Ishikawa (cell line): ENCODE results near the gene ZBTB7C.

Experiments used
- CREB1 ChIP-seq: IDR thresholded peaks from 2 replicates; pipeline ENCODE4 v1.6.1; 2012; ENCODE audit warnings: low read depth
- MAX ChIP-seq: IDR thresholded peaks from 2 replicates; pipeline ENCODE4 v1.6.1; 2012
- TCF12 ChIP-seq: IDR thresholded peaks from 2 replicates; pipeline ENCODE4 v1.6.1; 2012; ENCODE audit warnings: low read depth
- TEAD4 ChIP-seq: IDR thresholded peaks from 2 replicates; pipeline ENCODE4 v1.6.1; 2012

GRCh38 chr18:48398074-48398473, 11.1 kb downstream of the ZBTB7C start:
- TF ChIP-seq TEAD4 (no peak), MAX (no peak), TCF12 (no peak), CREB1 (no peak)
